Cardiac muscle cell (in vitro differentiated cells and primary cell): Measurements from ENCODE around the gene RNF10. TPM values are rescaled to one million over a fixed set of nuclear protein-coding genes. Genes with fewer than 3 reads are reported as not detected.
A peak's percentile ranks its signal among the peaks of the same experiment; 100 is the strongest.
"Not testable (repeated sequence)": the region's sequence is repeated elsewhere in the genome, so short reads cannot be mapped to it uniquely, and the experiment has no call there.

Source experiments
- DNase-seq, 2 donors: peaks; one replicate each; pipeline versions ENCODE4 v3.0.0 to v3.0.0-alpha.2; 2010 to 2017; ENCODE audit warnings: low read depth in 1 of 2, low spot score in 1 of 2
- H3K27ac ChIP-seq: fragments of 200-600 bp; sonication (generic); 2 replicates; pipeline ENCODE4 v1.5.1; 2016
- H3K27me3 ChIP-seq: fragments of 200-600 bp; sonication (generic); 2 replicates; pipeline ENCODE4 v1.6.0; 2016; ENCODE audit warnings: control low read depth
- H3K36me3 ChIP-seq: fragments of 200-600 bp; sonication (generic); 2 replicates; pipeline ENCODE4 v1.5.1; 2016; ENCODE audit warnings: control low read depth
- H3K4me1 ChIP-seq: fragments of 200-600 bp; sonication (generic); 2 replicates; pipeline ENCODE4 v1.8.1; 2017; ENCODE audit warnings: low read depth, mild to moderate bottlenecking, mixed run types
- H3K4me3 ChIP-seq: fragments of 200-600 bp; sonication (generic); 2 replicates; pipeline ENCODE4 v1.5.1; 2016; ENCODE audit warnings: mild to moderate bottlenecking
- H3K9me3 ChIP-seq: fragments of 200-600 bp; sonication (generic); 2 replicates; pipeline ENCODE4 v1.5.1; 2017; ENCODE audit warnings: low read depth, mild to moderate bottlenecking, control low read depth
- CTCF ChIP-seq: IDR thresholded peaks from 2 replicates; pipeline ENCODE4 v1.5.1; 2012; ENCODE audit warnings: low read depth, mild to moderate bottlenecking, low read length
- polyA plus RNA-seq: library from polyadenylated mRNA; unstranded; fragments of >200 nt; fragmentation: Nextera tagmentation; extraction: Ambion mirVana; gene quantifications from 2 replicates; pipeline ENCODE4 v1.2.1, GENCODE V29; 2016
- total RNA-seq: library from RNA; depleted of rRNA; stranded (reverse); fragments of >200 nt; gene quantifications from 2 replicates; pipeline ENCODE4 v1.2.3, GENCODE V29; 2016

Gene RNF10
- total and polyA plus RNA-seq, 2 experiments from 2014 or later: 107 to 210 TPM

- peaks cover 7% of the 10 kb centered on the region for H3K4me1 ChIP-seq
- H3K27ac ChIP-seq: peak overlapping the region; percentile 21
- no peak overlapping the region for H3K4me3 ChIP-seq
- no peaks in the 10 kb centered on the region for H3K27me3 ChIP-seq
- no peaks in the 10 kb centered on the region for H3K9me3 ChIP-seq
- TF ChIP-seq CTCF: no peak
- H3K36me3 ChIP-seq: peaks cover 22% of the 10 kb centered on the region
- no peak for DNase-seq
Observed at GRCh38 chr12:120498870-120499515, 35.2 kb upstream of the RNF10 start.

GRCh38 chr12:120500581-120500980, 33.6 kb upstream of the RNF10 start:
- H3K4me1 ChIP-seq: peaks cover 7% of the 10 kb centered on the region
- no peak for TF ChIP-seq CTCF
- peaks cover 28% of the 10 kb centered on the region for H3K36me3 ChIP-seq

GRCh38 chr12:120504587-120504986, 29.6 kb upstream of the RNF10 start:
- H3K4me1 ChIP-seq: no peaks in the 10 kb centered on the region
- TF ChIP-seq CTCF: no peak
- H3K9me3 ChIP-seq: no peaks in the 10 kb centered on the region
- H3K27me3 ChIP-seq: no peaks in the 10 kb centered on the region
- no peak for DNase-seq
- H3K27ac ChIP-seq: no peak overlapping the region
- no peak overlapping the region for H3K4me3 ChIP-seq
- peaks cover 29% of the 10 kb centered on the region for H3K36me3 ChIP-seq

More at GRCh38 chr12:120500581-120500980, 33.6 kb upstream of the RNF10 start:
- peak in 1 of 2 donors; percentile 19 for DNase-seq
- Histone ChIP-seq H3K9me3 (no peaks in the 10 kb centered on the region), H3K27me3 (no peaks in the 10 kb centered on the region), H3K4me3 (no peak overlapping the region), H3K27ac (no peak overlapping the region)

GRCh38 chr12:120508537-120508936, 25.6 kb upstream of the RNF10 start:
- Histone ChIP-seq H3K4me3 (no peak overlapping the region), H3K9me3 (no peaks in the 10 kb centered on the region), H3K27ac (no peak overlapping the region), H3K36me3 (peaks cover 30% of the 10 kb centered on the region), H3K27me3 (no peaks in the 10 kb centered on the region), H3K4me1 (no peaks in the 10 kb centered on the region)
- no peak for DNase-seq
- no peak for TF ChIP-seq CTCF

- DNase-seq: no peak
- Histone ChIP-seq H3K4me3 (no peak overlapping the region), H3K27me3 (no peaks in the 10 kb centered on the region), H3K27ac (no peak overlapping the region), H3K36me3 (peaks cover 34% of the 10 kb centered on the region), H3K9me3 (no peaks in the 10 kb centered on the region), H3K4me1 (no peaks in the 10 kb centered on the region)
- TF ChIP-seq CTCF: no peak
Observed at GRCh38 chr12:120514002-120514401, 20.2 kb upstream of the RNF10 start.

- no peaks in the 10 kb centered on the region for H3K4me1 ChIP-seq
Observed at GRCh38 chr12:120515496-120515895, 18.7 kb upstream of the RNF10 start.

GRCh38 chr12:120519324-120519723, 14.8 kb upstream of the RNF10 start:
- H3K4me1 ChIP-seq, H3K27ac ChIP-seq, H3K4me3 ChIP-seq, H3K9me3 ChIP-seq, DNase-seq, H3K27me3 ChIP-seq: not testable (repeated sequence)
- peaks cover 18% of the 10 kb centered on the region for H3K36me3 ChIP-seq

More at GRCh38 chr12:120515496-120515895, 18.7 kb upstream of the RNF10 start:
- TF ChIP-seq CTCF: no peak
- Histone ChIP-seq H3K36me3 (peaks cover 26% of the 10 kb centered on the region), H3K27me3 (no peaks in the 10 kb centered on the region), H3K27ac (no peak overlapping the region), H3K9me3 (no peaks in the 10 kb centered on the region), H3K4me3 (no peak overlapping the region)
- no peak for DNase-seq
